NB4 (cell line): ENCODE results near the gene SAT2.
"Not testable (repeated sequence)": the region's sequence is repeated elsewhere in the genome, so short reads cannot be mapped to it uniquely, and the experiment has no call there.

Experiments used
- DNase-seq: peaks from one replicate; pipeline ENCODE4 v3.0.0; 2010; ENCODE audit warnings: low read depth
- H3K4me3 ChIP-seq: one replicate; pipeline ENCODE4 v1.5.1; 2011; ENCODE audit warnings: mild to moderate bottlenecking, low read depth, low read length, moderate library complexity
- CTCF ChIP-seq: IDR thresholded peaks from one replicate; pipeline ENCODE4 v1.5.1; 2012; ENCODE audit warnings: low read depth, low read length
- MAX ChIP-seq: IDR thresholded peaks from 2 replicates; pipeline ENCODE4 v1.6.1; 2011; ENCODE audit warnings: low read depth, low read length
- MYC ChIP-seq: IDR thresholded peaks from 2 replicates; pipeline ENCODE4 v1.6.1; 2011; ENCODE audit warnings: low read depth, low read length
- POLR2A ChIP-seq: IDR thresholded peaks from 2 replicates; pipeline ENCODE4 v1.6.1; 2011; ENCODE audit warnings: mild to moderate bottlenecking; ENCODE audit not compliant: insufficient read length; ENCODE audit errors: extremely low read depth

SAT2 gene

GRCh38 chr17:7631398-7632380 is 4.1 kb upstream of the SAT2 start:
- no peak for TF ChIP-seq MAX
- no peak for TF ChIP-seq POLR2A
- TF ChIP-seq CTCF = no peak
- no peak for TF ChIP-seq MYC
- no peak overlapping the region for H3K4me3 ChIP-seq
- no peak for DNase-seq

GRCh38 chr17:7629939-7630571 is 2.4 kb upstream of the SAT2 start, which contains the start of gene SHBG:
Gene SHBG, plus strand, starts transcription at chr17:7630135. Its CDS starts 38 bp downstream, at chr17:7630173.
- TF ChIP-seq POLR2A (no peak), CTCF (no peak), MAX (no peak), MYC (no peak)
- H3K4me3 ChIP-seq = no peak within 1 kb of the TSS
- no peak for DNase-seq

GRCh38 chr17:7626956-7627249 is 718 bp downstream of the SAT2 start:
- H3K4me3 ChIP-seq = peak overlapping the region; percentile 50
- TF ChIP-seq CTCF = no peak
- no peak for TF ChIP-seq POLR2A
- TF ChIP-seq MYC = no peak
- TF ChIP-seq MAX = no peak
- DNase-seq = no peak

GRCh38 chr17:7626307-7626706 is 1.3 kb downstream of the SAT2 start:
- no peak overlapping the region for H3K4me3 ChIP-seq
- DNase-seq = no peak
- no peak for TF ChIP-seq CTCF

- H3K4me3 ChIP-seq, DNase-seq: not testable (repeated sequence)
Observed at GRCh38 chr17:7625749-7626148, 1.9 kb downstream of the SAT2 start.

GRCh38 chr17:7623661-7624060 is 4.0 kb downstream of the SAT2 start:
- H3K4me3 ChIP-seq = no peak overlapping the region
- TF ChIP-seq CTCF (no peak), POLR2A (no peak), MAX (no peak), MYC (no peak)
- no peak for DNase-seq
